Calu3 (cell line): Measurements from ENCODE around the gene LXN. TPM values are rescaled to one million over a fixed set of nuclear protein-coding genes. Genes with fewer than 3 reads are reported as not detected.

Experiments
- BruUV-seq: library from RNA; stranded (reverse); fragments of 400-500 nt; replicated peaks from 2 replicates; lab custom pipeline; 2021; lab: Mats Ljungman, UMichigan
- CTCF ChIA-PET: fragments of 300-600 bp; sonication (Branson Sonifier 250); formaldehyde crosslinking; loops from one replicate; lab custom pipeline; 2022; ENCODE audit warnings: antibody characterized with exemption; lab: Charles Lee
- DNase-seq: peaks from one replicate; pipeline ENCODE4 v3.0.0; 2022
- H3K27ac Mint-ChIP-seq: one replicate; pipeline ENCODE4 v1.8.0; 2022; ENCODE audit warnings: mixed read lengths; ENCODE audit not compliant: unreplicated experiment
- H3K27me3 Mint-ChIP-seq: one replicate; pipeline ENCODE4 v1.8.0; 2022; ENCODE audit warnings: mixed read lengths; ENCODE audit not compliant: unreplicated experiment
- H3K36me3 Mint-ChIP-seq: one replicate; pipeline ENCODE4 v1.8.0; 2022; ENCODE audit warnings: mild to moderate bottlenecking, moderate library complexity, mixed read lengths; ENCODE audit not compliant: insufficient read depth, unreplicated experiment
- H3K4me1 Mint-ChIP-seq: one replicate; pipeline ENCODE4 v1.8.0; 2022; ENCODE audit warnings: mild to moderate bottlenecking, low read depth, mixed read lengths; ENCODE audit not compliant: unreplicated experiment
- H3K4me3 Mint-ChIP-seq: one replicate; pipeline ENCODE4 v1.8.0; 2022; ENCODE audit warnings: mild to moderate bottlenecking, low read depth, moderate library complexity, mixed read lengths; ENCODE audit not compliant: unreplicated experiment
- H3K9me3 Mint-ChIP-seq: one replicate; pipeline ENCODE4 v1.8.0; 2022; ENCODE audit warnings: low read depth, mixed read lengths; ENCODE audit not compliant: unreplicated experiment
- intact Hi-C: fragments of 100-400 bp; cut with micrococcal nuclease; formaldehyde crosslinking; loops from one replicate; pipeline ENCODE4 v1.10.0; 2022; ENCODE audit not compliant: unreplicated experiment
- total RNA-seq: library from RNA; stranded (reverse); gene quantifications from 2 replicates; pipeline ENCODE4 v1.2.3, GENCODE V29; 2022
- TF ChIP-seq, protein P1 (sequence below): fragments of 200-600 bp; IDR thresholded peaks from one replicate; pipeline ENCODE4 v1.8.0; 2022; ENCODE audit warnings: antibody characterized with exemption; ENCODE audit not compliant: unreplicated experiment

Gene LXN
- total RNA-seq, 1 experiment from 2014 or later = 42.8 TPM

DNA sequence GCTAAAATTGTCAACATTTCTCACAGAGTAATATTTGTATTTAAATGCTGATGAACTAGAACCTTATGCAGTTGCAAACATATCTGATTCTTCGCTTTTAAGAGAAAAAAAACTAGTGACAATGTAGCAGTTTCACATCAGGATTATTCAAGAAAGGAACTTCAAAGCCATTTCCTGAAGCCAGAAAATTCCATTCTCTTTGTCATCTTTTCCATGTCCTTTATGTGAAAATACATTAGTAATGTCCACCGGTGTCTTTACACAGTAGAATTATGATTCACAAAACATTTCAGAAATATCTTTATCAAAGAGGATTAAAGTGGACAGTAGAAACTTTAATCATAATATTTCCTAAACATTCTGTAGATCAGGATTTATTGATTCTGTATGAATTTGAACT, 12.7 kb upstream of the LXN start:
- CTCF ChIA-PET = no interaction called here
- H3K27ac Mint-ChIP-seq = no peak overlapping the region
- no peak for DNase-seq
- no peak overlapping the region for H3K4me3 Mint-ChIP-seq
- intact Hi-C loops = no loop called here
- no TSS peak for BruUV-seq
- TF ChIP-seq, protein P1, sequence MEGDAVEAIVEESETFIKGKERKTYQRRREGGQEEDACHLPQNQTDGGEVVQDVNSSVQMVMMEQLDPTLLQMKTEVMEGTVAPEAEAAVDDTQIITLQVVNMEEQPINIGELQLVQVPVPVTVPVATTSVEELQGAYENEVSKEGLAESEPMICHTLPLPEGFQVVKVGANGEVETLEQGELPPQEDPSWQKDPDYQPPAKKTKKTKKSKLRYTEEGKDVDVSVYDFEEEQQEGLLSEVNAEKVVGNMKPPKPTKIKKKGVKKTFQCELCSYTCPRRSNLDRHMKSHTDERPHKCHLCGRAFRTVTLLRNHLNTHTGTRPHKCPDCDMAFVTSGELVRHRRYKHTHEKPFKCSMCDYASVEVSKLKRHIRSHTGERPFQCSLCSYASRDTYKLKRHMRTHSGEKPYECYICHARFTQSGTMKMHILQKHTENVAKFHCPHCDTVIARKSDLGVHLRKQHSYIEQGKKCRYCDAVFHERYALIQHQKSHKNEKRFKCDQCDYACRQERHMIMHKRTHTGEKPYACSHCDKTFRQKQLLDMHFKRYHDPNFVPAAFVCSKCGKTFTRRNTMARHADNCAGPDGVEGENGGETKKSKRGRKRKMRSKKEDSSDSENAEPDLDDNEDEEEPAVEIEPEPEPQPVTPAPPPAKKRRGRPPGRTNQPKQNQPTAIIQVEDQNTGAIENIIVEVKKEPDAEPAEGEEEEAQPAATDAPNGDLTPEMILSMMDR = no peak
- no peaks in the 10 kb centered on the region for H3K9me3 Mint-ChIP-seq
- H3K36me3 Mint-ChIP-seq = peaks cover 46% of the 10 kb centered on the region
- H3K4me1 Mint-ChIP-seq = no peaks in the 10 kb centered on the region
- H3K27me3 Mint-ChIP-seq = no peaks in the 10 kb centered on the region

DNA sequence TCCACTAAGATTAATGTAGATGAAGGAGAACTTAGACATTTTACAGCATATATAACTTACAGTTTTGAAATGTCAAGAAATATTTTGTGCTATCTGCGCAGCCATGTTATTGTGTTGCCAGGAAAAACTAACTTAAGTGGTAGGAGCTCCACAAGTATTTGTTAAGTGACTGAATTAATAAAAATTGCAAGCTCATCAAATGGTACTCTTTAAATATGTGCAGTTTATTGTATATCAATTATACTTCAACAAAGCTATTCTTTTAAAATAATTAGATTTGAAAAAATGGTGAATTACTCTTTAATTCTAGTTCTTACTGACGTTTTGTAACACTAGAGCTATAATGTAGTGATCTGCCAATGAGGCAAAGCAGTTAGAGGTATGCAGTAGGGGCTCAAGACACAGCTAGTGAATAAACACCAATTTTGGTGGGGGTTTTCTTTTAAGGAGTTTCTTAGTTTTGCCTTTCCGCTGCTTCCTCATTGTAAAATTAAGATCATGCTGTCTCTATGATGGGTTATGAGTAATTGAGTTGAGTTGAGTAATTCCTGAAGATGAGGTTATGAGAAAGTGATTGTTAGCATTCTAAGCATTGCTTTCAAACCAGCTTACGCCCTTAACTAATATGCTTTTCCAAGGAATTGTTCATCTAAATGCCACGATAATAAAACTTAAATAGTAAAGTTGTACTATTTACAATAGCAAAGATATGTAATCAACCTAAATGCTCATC, 10.9 kb upstream of the LXN start:
- intact Hi-C loops = no loop called here
- CTCF ChIA-PET = no interaction called here
- Mint-ChIP-seq H3K36me3 (peaks cover 35% of the 10 kb centered on the region), H3K4me1 (no peaks in the 10 kb centered on the region), H3K9me3 (no peaks in the 10 kb centered on the region), H3K4me3 (no peak overlapping the region), H3K27ac (peak overlapping the region; percentile 7), H3K27me3 (no peaks in the 10 kb centered on the region)
- no peak for DNase-seq
- TF ChIP-seq, protein P1 = no peak
- no TSS peak for BruUV-seq

DNA sequence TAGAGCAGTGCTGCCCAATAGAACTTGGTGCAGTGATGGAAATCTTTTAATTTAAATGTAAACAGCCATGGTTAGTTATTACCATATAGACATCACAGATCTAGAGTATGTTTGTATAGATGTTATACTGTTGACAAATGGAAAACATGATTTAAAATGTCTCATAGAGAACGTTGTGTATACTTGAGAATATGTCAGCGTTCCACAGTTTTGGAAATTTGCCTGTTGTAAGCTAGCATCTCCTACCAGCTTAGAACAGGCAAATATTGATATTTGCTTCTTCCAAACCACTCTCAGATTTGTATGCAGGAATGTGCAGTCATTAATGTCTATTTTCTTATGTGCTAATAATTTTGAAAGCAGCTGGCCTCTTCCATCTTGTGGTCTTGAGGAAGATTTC, 8.4 kb upstream of the LXN start:
- TF ChIP-seq, protein P1 = no peak
- H3K4me3 Mint-ChIP-seq = no peak overlapping the region
- H3K27me3 Mint-ChIP-seq = no peaks in the 10 kb centered on the region
- no TSS peak for BruUV-seq
- no peak overlapping the region for H3K27ac Mint-ChIP-seq
- no peak for DNase-seq
- H3K36me3 Mint-ChIP-seq = peaks cover 38% of the 10 kb centered on the region
- H3K4me1 Mint-ChIP-seq = no peaks in the 10 kb centered on the region
- no peaks in the 10 kb centered on the region for H3K9me3 Mint-ChIP-seq
- intact Hi-C loops = no loop called here
- CTCF ChIA-PET = no interaction called here

DNA sequence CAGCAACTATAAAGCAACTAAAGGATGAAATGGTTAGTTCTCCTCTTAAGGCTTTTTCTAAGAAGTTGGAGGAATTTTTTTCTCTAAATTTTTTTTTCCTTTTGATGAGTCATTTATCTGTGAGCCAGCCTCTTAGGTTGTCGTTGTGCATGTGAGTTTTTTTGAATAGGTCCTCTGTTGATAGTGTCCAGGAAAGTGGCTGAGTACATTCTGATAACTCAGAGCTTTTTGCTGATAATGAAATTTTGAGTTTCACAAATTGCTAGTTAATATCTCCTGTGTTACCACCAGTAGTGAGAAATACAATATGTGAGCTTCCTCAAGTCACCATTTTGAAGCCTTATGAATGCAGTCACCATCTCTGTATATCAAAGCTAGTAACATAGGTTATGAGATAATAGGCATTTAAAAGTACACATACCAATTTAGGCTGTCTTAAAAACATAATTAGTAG, 7.1 kb upstream of the LXN start:
- Mint-ChIP-seq H3K9me3 (no peaks in the 10 kb centered on the region), H3K27me3 (no peaks in the 10 kb centered on the region), H3K4me3 (no peak overlapping the region), H3K36me3 (peaks cover 28% of the 10 kb centered on the region), H3K4me1 (no peaks in the 10 kb centered on the region), H3K27ac (no peak overlapping the region)
- CTCF ChIA-PET = interaction anchor here (1.1 to 1.7 kb wide), 4 partner anchors 8 to 110 kb away, joined by 3 to 4 read pairs (median 4); no protein-coding TSS in a partner anchor
- no peak for DNase-seq
- intact Hi-C loops = no loop called here
- TF ChIP-seq, protein P1 = no peak
- no TSS peak for BruUV-seq
